Measurements from ENCODE around the gene PKP1.

Gene PKP1

GRCh38 chr1:201290551-201290950, 7.2 kb downstream of the PKP1 start:
- Histone ChIP-seq H3K27me3 (ENCODE audit: control insufficient read depth in 3 of 3, insufficient read depth in 3 of 3, low read depth in 1 of 3, low read length in 3 of 3) (peaks cover 0 to 38% (median 0%) of the 10 kb centered on the region in 3 experiments), H3K4me1 (ENCODE audit: control insufficient read depth in 2 of 2, insufficient read depth in 1 of 2, low read depth in 1 of 2, low read length in 2 of 2) (peaks cover 0 to 19% of the 10 kb centered on the region in 2 donors), H2BK12ac (ENCODE audit: low read length) (no peak overlapping the region), H3K4me3 (ENCODE audit: low read length in 2 of 2) (no peak overlapping the region), H3K9ac (ENCODE audit: low read depth, low read length, poor library complexity) (no peak overlapping the region), H2BK15ac (ENCODE audit: low read length) (no peak overlapping the region), H2BK120ac (ENCODE audit: low read depth, low read length) (no peak overlapping the region), H3K36me3 (replicated peaks in 1 of 2; ENCODE audit: control insufficient read depth in 2 of 2, insufficient read depth in 2 of 2, low read length in 2 of 2) (no peaks in the 10 kb centered on the region), H2BK5ac (ENCODE audit: low read length) (no peak overlapping the region), H3K9me3 (replicated peaks in 1 of 2; ENCODE audit: control insufficient read depth in 2 of 2, insufficient read depth in 1 of 2, low read depth in 1 of 2, low read length in 2 of 2) (no peaks in the 10 kb centered on the region), H3K4me2 (ENCODE audit: insufficient read depth, low read length, poor library complexity, severe bottlenecking) (no peak overlapping the region), H3K4ac (ENCODE audit: low read length) (no peak overlapping the region), H3K14ac (ENCODE audit: low read length) (no peak overlapping the region), H3K18ac (ENCODE audit: low read length) (no peak overlapping the region), H3K27ac (replicated peaks; ENCODE audit: low read length) (no peak overlapping the region), H3K23ac (ENCODE audit: low read depth, low read length, poor library complexity) (no peak overlapping the region), H4K8ac (ENCODE audit: low read depth, low read length) (no peak overlapping the region), H2AK5ac (ENCODE audit: low read depth, low read length) (no peak overlapping the region), H2AFZ (ENCODE audit: low read length) (no peak overlapping the region), H4K91ac (ENCODE audit: low read depth, low read length, poor library complexity) (no peak overlapping the region), H3K79me1 (ENCODE audit: low read depth, low read length) (no peaks in the 10 kb centered on the region)
- WGBS, 2 donors (ENCODE audit: extremely low coverage in 2 of 2, insufficient read length in 2 of 2, insufficient replicate concordance in 1 of 2) = no CpG with 5 or more reads among the region's 7 CpGs
- no peak for DNase-seq (ENCODE audit: low spot score)

DNA sequence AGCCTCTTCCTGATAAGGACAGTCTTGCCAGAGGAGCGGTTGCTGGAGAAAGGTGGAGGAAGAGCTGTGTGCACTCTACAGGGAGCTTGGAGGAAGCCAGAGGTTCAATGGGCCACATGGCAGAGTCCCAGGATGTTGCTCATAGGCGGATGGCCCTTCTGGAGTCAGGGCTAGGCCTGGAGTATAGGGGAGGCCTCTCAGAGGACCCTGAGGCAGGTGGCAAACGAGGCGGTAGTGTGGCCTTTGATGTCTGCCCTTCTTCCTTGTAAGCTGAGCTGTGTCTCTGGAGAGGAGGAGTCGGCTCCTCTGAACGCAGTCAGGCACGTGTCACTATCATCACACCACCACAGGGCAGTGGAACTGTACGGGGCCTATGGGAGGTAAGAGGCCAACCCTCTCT, 8.6 kb downstream of the PKP1 start:
- Histone ChIP-seq H2BK12ac (ENCODE audit: low read length) (no peak overlapping the region), H3K79me1 (ENCODE audit: low read depth, low read length) (no peaks in the 10 kb centered on the region), H3K4me3 (ENCODE audit: low read length in 2 of 2) (no peak overlapping the region), H2BK5ac (ENCODE audit: low read length) (no peak overlapping the region), H3K4ac (ENCODE audit: low read length) (no peak overlapping the region), H2AK5ac (ENCODE audit: low read depth, low read length) (no peak overlapping the region), H3K9me3 (replicated peaks in 1 of 2; ENCODE audit: control insufficient read depth in 2 of 2, insufficient read depth in 1 of 2, low read depth in 1 of 2, low read length in 2 of 2) (no peaks in the 10 kb centered on the region), H3K27ac (replicated peaks; ENCODE audit: low read length) (no peak overlapping the region), H3K9ac (ENCODE audit: low read depth, low read length, poor library complexity) (no peak overlapping the region), H3K36me3 (replicated peaks in 1 of 2; ENCODE audit: control insufficient read depth in 2 of 2, insufficient read depth in 2 of 2, low read length in 2 of 2) (no peaks in the 10 kb centered on the region), H3K4me1 (ENCODE audit: control insufficient read depth in 2 of 2, insufficient read depth in 1 of 2, low read depth in 1 of 2, low read length in 2 of 2) (peaks cover 0 to 22% of the 10 kb centered on the region in 2 donors), H3K14ac (ENCODE audit: low read length) (no peak overlapping the region), H4K91ac (ENCODE audit: low read depth, low read length, poor library complexity) (no peak overlapping the region), H2AFZ (ENCODE audit: low read length) (no peak overlapping the region), H2BK15ac (ENCODE audit: low read length) (no peak overlapping the region), H3K23ac (ENCODE audit: low read depth, low read length, poor library complexity) (no peak overlapping the region), H4K8ac (ENCODE audit: low read depth, low read length) (no peak overlapping the region), H2BK120ac (ENCODE audit: low read depth, low read length) (no peak overlapping the region), H3K4me2 (ENCODE audit: insufficient read depth, low read length, poor library complexity, severe bottlenecking) (no peak overlapping the region), H3K27me3 (ENCODE audit: control insufficient read depth in 3 of 3, insufficient read depth in 3 of 3, low read depth in 1 of 3, low read length in 3 of 3) (peaks cover 0 to 25% (median 0%) of the 10 kb centered on the region in 3 experiments), H3K18ac (ENCODE audit: low read length) (no peak overlapping the region)
- no peak for DNase-seq (ENCODE audit: low spot score)
- no CpG with 5 or more reads among the region's 8 CpGs for WGBS, 2 donors (ENCODE audit: extremely low coverage in 2 of 2, insufficient read length in 2 of 2, insufficient replicate concordance in 1 of 2)

DNA sequence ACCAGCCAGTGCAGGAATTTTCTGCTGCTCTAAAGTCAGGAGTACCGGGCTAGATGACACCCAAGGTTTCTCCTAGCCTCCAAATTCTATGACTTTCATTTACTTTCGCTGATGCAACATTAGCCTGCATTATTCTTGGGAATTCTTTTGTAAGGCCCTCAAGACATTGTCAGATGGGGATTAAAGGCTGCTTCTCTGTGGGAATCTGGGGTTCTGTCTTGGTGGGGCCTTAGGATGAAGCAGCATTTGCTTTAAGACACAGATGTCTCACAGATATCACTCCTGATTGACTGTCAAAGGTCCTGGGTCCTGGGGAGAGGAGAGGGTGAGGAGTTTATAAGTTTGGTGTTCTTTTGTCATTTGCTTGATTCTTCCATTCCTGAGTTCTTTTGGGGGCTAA, 11.6 kb downstream of the PKP1 start:
- DNase-seq (ENCODE audit: low spot score) = no peak
- Histone ChIP-seq H3K23ac (ENCODE audit: low read depth, low read length, poor library complexity) (no peak overlapping the region), H3K79me1 (ENCODE audit: low read depth, low read length) (no peaks in the 10 kb centered on the region), H4K91ac (ENCODE audit: low read depth, low read length, poor library complexity) (no peak overlapping the region), H3K18ac (ENCODE audit: low read length) (no peak overlapping the region), H3K4me2 (ENCODE audit: insufficient read depth, low read length, poor library complexity, severe bottlenecking) (no peak overlapping the region), H3K9me3 (replicated peaks in 1 of 2; ENCODE audit: control insufficient read depth in 2 of 2, insufficient read depth in 1 of 2, low read depth in 1 of 2, low read length in 2 of 2) (no peaks in the 10 kb centered on the region), H2BK12ac (ENCODE audit: low read length) (no peak overlapping the region), H3K4ac (ENCODE audit: low read length) (no peak overlapping the region), H3K14ac (ENCODE audit: low read length) (no peak overlapping the region), H3K36me3 (replicated peaks in 1 of 2; ENCODE audit: control insufficient read depth in 2 of 2, insufficient read depth in 2 of 2, low read length in 2 of 2) (no peaks in the 10 kb centered on the region), H4K8ac (ENCODE audit: low read depth, low read length) (no peak overlapping the region), H3K4me1 (ENCODE audit: control insufficient read depth in 2 of 2, insufficient read depth in 1 of 2, low read depth in 1 of 2, low read length in 2 of 2) (peaks cover 0 to 13% of the 10 kb centered on the region in 2 donors), H2BK15ac (ENCODE audit: low read length) (no peak overlapping the region), H3K9ac (ENCODE audit: low read depth, low read length, poor library complexity) (no peak overlapping the region), H2AK5ac (ENCODE audit: low read depth, low read length) (no peak overlapping the region), H2BK5ac (ENCODE audit: low read length) (no peak overlapping the region), H2AFZ (ENCODE audit: low read length) (no peak overlapping the region), H3K4me3 (ENCODE audit: low read length in 2 of 2) (no peak overlapping the region), H2BK120ac (ENCODE audit: low read depth, low read length) (no peak overlapping the region), H3K27me3 (ENCODE audit: control insufficient read depth in 3 of 3, insufficient read depth in 3 of 3, low read depth in 1 of 3, low read length in 3 of 3) (peaks cover 0 to 26% (median 0%) of the 10 kb centered on the region in 3 experiments), H3K27ac (replicated peaks; ENCODE audit: low read length) (peak overlapping the region; percentile 54)
- no CpG with 5 or more reads among the region's 2 CpGs for WGBS, 2 donors (ENCODE audit: extremely low coverage in 2 of 2, insufficient read length in 2 of 2, insufficient replicate concordance in 1 of 2)

- no CpG with 5 or more reads among the region's 4 CpGs for WGBS, 2 donors (ENCODE audit: extremely low coverage in 2 of 2, insufficient read length in 2 of 2, insufficient replicate concordance in 1 of 2)
- no peak for DNase-seq (ENCODE audit: low spot score)
- H3K27ac ChIP-seq (replicated peaks; ENCODE audit: low read length) = peak overlapping the region; percentile 54
These were observed 12.0 kb downstream of the PKP1 start for GRCh38 chr1:201295346-201295745.

More at GRCh38 chr1:201295346-201295745, 12.0 kb downstream of the PKP1 start:
- Histone ChIP-seq H4K91ac (ENCODE audit: low read depth, low read length, poor library complexity) (no peak overlapping the region), H3K4ac (ENCODE audit: low read length) (no peak overlapping the region), H3K4me1 (ENCODE audit: control insufficient read depth in 2 of 2, insufficient read depth in 1 of 2, low read depth in 1 of 2, low read length in 2 of 2) (peaks cover 0 to 12% of the 10 kb centered on the region in 2 donors), H4K8ac (ENCODE audit: low read depth, low read length) (no peak overlapping the region), H2AK5ac (ENCODE audit: low read depth, low read length) (no peak overlapping the region), H3K36me3 (replicated peaks in 1 of 2; ENCODE audit: control insufficient read depth in 2 of 2, insufficient read depth in 2 of 2, low read length in 2 of 2) (no peaks in the 10 kb centered on the region), H2BK5ac (ENCODE audit: low read length) (no peak overlapping the region), H3K18ac (ENCODE audit: low read length) (no peak overlapping the region), H3K9ac (ENCODE audit: low read depth, low read length, poor library complexity) (no peak overlapping the region), H2BK15ac (ENCODE audit: low read length) (no peak overlapping the region), H3K14ac (ENCODE audit: low read length) (no peak overlapping the region), H2AFZ (ENCODE audit: low read length) (no peak overlapping the region), H3K23ac (ENCODE audit: low read depth, low read length, poor library complexity) (no peak overlapping the region), H3K79me1 (ENCODE audit: low read depth, low read length) (no peaks in the 10 kb centered on the region), H3K4me2 (ENCODE audit: insufficient read depth, low read length, poor library complexity, severe bottlenecking) (no peak overlapping the region), H3K4me3 (ENCODE audit: low read length in 2 of 2) (no peak overlapping the region), H2BK120ac (ENCODE audit: low read depth, low read length) (no peak overlapping the region), H2BK12ac (ENCODE audit: low read length) (no peak overlapping the region), H3K27me3 (ENCODE audit: control insufficient read depth in 3 of 3, insufficient read depth in 3 of 3, low read depth in 1 of 3, low read length in 3 of 3) (peaks cover 0 to 27% (median 0%) of the 10 kb centered on the region in 3 experiments), H3K9me3 (replicated peaks in 1 of 2; ENCODE audit: control insufficient read depth in 2 of 2, insufficient read depth in 1 of 2, low read depth in 1 of 2, low read length in 2 of 2) (no peaks in the 10 kb centered on the region)
